ENCODE results near the gene IL1RAP.
A peak's percentile ranks its signal among the peaks of the same experiment; 100 is the strongest.

Gene IL1RAP

GRCh38 chr3:190505381-190506003, 8.4 kb upstream of the IL1RAP start:
- DNase-seq (ENCODE audit: low spot score) = no peak
- no peak overlapping the region for H3K4me3 ChIP-seq (ENCODE audit: severe bottlenecking)
- TF ChIP-seq CTCF (IDR thresholded peaks at IDR 0.05; ENCODE audit: poor library complexity, severe bottlenecking) = no peak
- no peaks in the 10 kb centered on the region for H3K27me3 ChIP-seq (ENCODE audit: insufficient read depth, poor library complexity, severe bottlenecking)
- H3K36me3 ChIP-seq (ENCODE audit: low read depth) = no peaks in the 10 kb centered on the region
- no peaks in the 10 kb centered on the region for H3K4me1 ChIP-seq (ENCODE audit: insufficient read depth, poor library complexity, severe bottlenecking)
- no peaks in the 10 kb centered on the region for H3K9me3 ChIP-seq (ENCODE audit: severe bottlenecking)
- no peak for ATAC-seq (ENCODE audit: low read depth)
- H3K27ac ChIP-seq (ENCODE audit: poor library complexity, severe bottlenecking) = no peak overlapping the region

- Histone ChIP-seq H3K27ac (ENCODE audit: poor library complexity, severe bottlenecking) (no peak overlapping the region), H3K4me1 (ENCODE audit: insufficient read depth, poor library complexity, severe bottlenecking) (no peaks in the 10 kb centered on the region), H3K36me3 (ENCODE audit: low read depth) (no peaks in the 10 kb centered on the region), H3K4me3 (ENCODE audit: severe bottlenecking) (no peak overlapping the region), H3K9me3 (ENCODE audit: severe bottlenecking) (no peaks in the 10 kb centered on the region), H3K27me3 (ENCODE audit: insufficient read depth, poor library complexity, severe bottlenecking) (no peaks in the 10 kb centered on the region)
- no peak for TF ChIP-seq CTCF (IDR thresholded peaks at IDR 0.05; ENCODE audit: poor library complexity, severe bottlenecking)
- no peak for ATAC-seq (ENCODE audit: low read depth)
- no peak for DNase-seq (ENCODE audit: low spot score)
Observed at GRCh38 chr3:190506271-190506670, 7.6 kb upstream of the IL1RAP start.

GRCh38 chr3:190512666-190513065, 1.2 kb upstream of the IL1RAP start:
- Histone ChIP-seq H3K9me3 (ENCODE audit: severe bottlenecking) (no peaks in the 10 kb centered on the region), H3K27ac (ENCODE audit: poor library complexity, severe bottlenecking) (peak overlapping the region; percentile 58), H3K4me1 (ENCODE audit: insufficient read depth, poor library complexity, severe bottlenecking) (peaks cover 17% of the 10 kb centered on the region), H3K36me3 (ENCODE audit: low read depth) (0 out of 2 replicates have a peak, but pooled peaks cover 10% of the 10 kb centered on the region), H3K27me3 (ENCODE audit: insufficient read depth, poor library complexity, severe bottlenecking) (no peaks in the 10 kb centered on the region), H3K4me3 (ENCODE audit: severe bottlenecking) (no peak overlapping the region)
- TF ChIP-seq CTCF (IDR thresholded peaks at IDR 0.05; ENCODE audit: poor library complexity, severe bottlenecking) = no peak
- ATAC-seq (ENCODE audit: low read depth) = no peak
- DNase-seq (ENCODE audit: low spot score) = no peak

- Histone ChIP-seq H3K27ac (ENCODE audit: poor library complexity, severe bottlenecking) (peak overlapping the region; percentile 58), H3K4me3 (ENCODE audit: severe bottlenecking) (peak overlapping the region; percentile 70), H3K9me3 (ENCODE audit: severe bottlenecking) (no peaks in the 10 kb centered on the region), H3K36me3 (ENCODE audit: low read depth) (peaks cover 28% of the 10 kb centered on the region), H3K27me3 (ENCODE audit: insufficient read depth, poor library complexity, severe bottlenecking) (no peaks in the 10 kb centered on the region), H3K4me1 (ENCODE audit: insufficient read depth, poor library complexity, severe bottlenecking) (peaks cover 34% of the 10 kb centered on the region)
- TF ChIP-seq CTCF (IDR thresholded peaks at IDR 0.05; ENCODE audit: poor library complexity, severe bottlenecking) = no peak
- DNase-seq (ENCODE audit: low spot score) (no peak), ATAC-seq (ENCODE audit: low read depth) (peak; percentile 20)
Observed at GRCh38 chr3:190514413-190515153, 698 bp downstream of the IL1RAP start.

GRCh38 chr3:190516416-190516815, 2.5 kb downstream of the IL1RAP start:
- H3K9me3 ChIP-seq (ENCODE audit: severe bottlenecking) = no peaks in the 10 kb centered on the region
- DNase-seq (ENCODE audit: low spot score) (no peak), ATAC-seq (ENCODE audit: low read depth) (no peak)
- H3K36me3 ChIP-seq (ENCODE audit: low read depth) = peaks cover 46% of the 10 kb centered on the region
- H3K4me1 ChIP-seq (ENCODE audit: insufficient read depth, poor library complexity, severe bottlenecking) = peaks cover 42% of the 10 kb centered on the region
- H3K27me3 ChIP-seq (ENCODE audit: insufficient read depth, poor library complexity, severe bottlenecking) = no peaks in the 10 kb centered on the region
- TF ChIP-seq CTCF (IDR thresholded peaks at IDR 0.05; ENCODE audit: poor library complexity, severe bottlenecking) = no peak
- peak overlapping the region; percentile 58 for H3K27ac ChIP-seq (ENCODE audit: poor library complexity, severe bottlenecking)
- peak overlapping the region; percentile 70 for H3K4me3 ChIP-seq (ENCODE audit: severe bottlenecking)
